ENCODE results near the gene TTLL11.
"Not testable (repeated sequence)": the region's sequence is repeated elsewhere in the genome, so short reads cannot be mapped to it uniquely, and the experiment has no call there.

Gene TTLL11

DNA sequence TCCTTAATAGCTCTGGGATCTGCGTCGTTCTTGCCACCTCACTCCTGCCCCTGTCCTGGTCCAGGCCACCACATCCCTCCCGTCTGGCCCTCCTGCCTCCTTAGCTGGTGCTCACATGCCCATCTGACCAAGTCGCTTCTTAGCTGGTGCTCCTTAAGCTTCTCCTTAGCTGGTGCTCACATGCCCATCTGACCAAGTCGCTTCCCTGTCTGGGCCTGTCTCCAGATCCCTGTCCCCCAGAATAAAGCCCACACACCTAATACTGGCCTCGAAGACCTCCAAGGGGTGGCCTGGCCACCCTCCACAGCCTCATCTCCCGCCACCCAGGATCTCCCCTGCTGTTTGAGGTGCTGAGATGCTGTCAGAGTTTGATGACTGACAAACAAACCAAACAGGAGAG, 31.4 kb upstream of the TTLL11 start:
- DNase-seq, result no peak

DNA sequence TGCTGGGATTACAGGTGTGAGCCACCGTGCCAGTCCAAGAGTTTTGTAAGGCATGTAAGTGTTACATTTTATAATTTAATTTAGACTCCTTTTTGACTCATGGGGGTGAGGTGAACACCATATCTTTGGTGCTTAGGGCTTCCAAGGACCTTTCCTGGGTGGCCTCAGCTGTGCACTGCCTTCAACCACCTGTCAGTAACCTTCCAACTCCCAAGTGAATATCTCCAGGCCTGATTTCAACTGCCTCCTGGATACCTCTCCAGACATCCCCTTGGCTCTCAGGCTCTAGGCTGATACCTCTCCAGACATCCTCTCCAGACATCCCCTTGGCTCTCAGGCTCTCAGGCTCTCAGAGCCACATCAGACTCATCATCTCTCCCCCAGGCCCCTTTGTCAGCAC, 30.9 kb upstream of the TTLL11 start:
- DNase-seq, result no peak

DNA sequence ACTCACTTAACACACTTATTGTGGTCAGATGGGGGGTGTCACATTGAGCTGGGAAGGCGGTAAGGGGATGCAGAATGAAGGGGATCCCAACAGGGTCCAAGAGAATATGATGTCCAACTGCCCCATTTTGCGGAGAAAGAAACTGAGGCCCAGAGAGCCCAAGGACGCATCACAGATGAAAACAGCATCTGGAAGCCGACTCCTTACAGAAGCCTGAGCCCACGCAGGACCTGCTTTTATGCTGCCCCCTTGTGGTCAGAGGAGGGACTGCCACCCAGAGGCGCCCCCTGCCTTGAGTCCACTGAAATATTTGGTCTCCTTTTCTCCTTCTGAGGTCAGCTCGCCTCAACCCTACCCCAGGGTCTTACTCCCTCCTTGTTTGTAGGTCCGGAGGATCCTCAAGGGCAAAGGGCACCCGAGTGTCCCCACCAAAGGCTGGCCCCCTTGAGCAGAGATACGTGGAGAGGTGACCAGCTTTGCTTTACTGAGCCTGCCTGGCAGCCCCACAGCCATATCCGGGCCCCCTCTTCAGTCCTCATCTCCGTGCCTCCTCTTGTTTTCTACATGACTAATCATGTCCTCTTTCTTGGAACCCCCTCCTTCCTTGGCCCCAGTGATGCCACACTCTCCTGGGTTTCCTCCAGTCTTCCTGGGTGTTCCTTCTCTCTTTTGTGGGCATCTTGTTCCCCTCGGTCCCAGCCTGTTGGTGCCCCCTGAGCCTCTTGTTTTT, 30.0 kb upstream of the TTLL11 start:
- peak; percentile 43 to 51 for DNase-seq

DNA sequence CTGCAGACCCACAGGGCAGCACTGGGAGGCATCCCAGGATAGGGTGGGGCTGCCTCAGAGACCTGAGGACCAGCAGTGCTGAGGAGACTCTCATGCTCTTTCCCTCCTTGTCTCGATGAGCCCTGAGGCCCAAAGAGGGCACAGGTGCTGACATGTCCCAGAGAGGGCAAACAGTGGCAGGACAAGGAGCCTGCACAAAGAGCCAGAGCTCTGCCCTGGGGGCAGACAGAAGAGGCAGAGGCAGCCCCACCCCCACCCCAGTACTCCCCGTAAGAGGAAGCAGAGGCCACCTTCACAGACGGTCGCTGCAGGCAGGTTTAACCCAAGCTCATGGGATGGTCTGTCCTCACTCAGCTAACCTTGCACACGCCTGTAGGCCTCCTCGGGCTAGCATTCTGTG, 29.4 kb upstream of the TTLL11 start:
- DNase-seq, result no peak

DNA sequence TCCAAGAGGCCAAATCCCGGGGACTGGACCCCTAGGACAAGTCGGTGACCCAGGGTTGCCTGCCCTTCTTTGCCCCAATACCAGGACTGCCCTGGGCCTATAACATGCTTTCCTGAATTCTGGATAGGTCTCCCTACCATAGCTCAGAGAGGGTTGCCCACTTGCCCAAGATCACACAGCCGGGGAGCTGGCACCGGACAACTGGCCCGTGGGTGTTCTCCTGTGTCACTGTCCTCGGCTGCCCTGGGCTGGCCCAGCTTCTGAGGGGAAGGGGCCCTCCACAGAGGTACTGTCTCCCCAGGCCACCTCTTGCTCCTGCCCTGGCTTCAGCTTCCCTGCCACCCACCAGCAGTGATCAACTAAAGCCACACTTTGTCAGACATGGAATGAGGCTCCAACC, 28.8 kb upstream of the TTLL11 start:
- no peak for DNase-seq

DNA sequence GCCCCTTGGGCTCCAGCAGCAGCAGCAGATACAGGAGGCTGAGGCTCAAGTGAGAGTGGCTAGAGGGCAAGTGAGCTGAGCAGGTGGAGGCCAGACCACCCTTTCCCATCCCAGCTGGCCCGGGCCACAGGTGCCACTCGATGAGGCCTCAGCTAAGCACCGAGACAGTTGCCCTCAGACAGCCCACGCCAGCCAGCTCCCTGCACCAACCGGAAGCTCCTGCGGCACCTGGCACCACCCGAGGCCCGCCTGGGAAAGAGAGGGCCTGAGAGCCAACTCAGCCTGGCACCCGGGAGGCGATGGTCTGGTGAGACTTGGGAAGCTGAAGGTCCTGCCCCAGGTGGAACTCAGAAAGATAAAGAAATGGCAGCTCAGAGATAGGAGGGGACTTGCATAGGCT, 28.3 kb upstream of the TTLL11 start:
- no peak for DNase-seq

DNA sequence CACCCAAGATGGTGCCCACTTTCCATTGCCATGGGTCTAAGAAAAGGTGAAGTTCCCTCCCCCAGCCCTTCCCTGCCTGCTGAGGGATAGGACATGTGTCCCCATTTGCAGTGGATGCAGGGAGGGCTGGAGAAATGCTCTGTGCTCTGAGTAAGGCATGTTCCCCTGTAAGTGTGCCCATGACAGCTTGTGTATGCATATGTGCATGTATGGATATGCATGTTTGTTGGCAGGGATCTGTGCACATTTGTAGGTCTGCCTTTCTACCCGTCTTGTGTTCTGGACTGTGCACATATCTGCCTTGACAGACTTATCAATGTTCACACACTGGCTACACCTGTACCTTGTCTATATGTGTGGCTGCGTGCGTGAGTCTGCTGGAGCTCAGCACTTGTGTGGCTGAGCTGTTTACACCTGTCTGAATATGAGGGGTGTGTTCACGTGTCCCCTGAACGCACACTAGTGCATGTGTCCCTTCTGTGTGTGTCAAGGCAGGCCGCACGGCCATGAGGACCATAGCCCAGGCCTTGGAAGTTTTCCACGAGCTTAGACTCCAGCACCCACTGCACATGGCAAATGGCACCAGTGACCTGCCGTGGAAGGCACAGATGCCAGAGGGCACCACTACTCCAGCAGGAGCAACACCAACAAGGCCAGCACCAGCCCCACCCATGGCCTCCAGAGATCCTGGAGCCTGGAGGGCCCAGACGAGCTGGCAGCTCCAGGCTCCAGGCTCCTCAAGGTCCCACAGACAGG, 27.4 kb upstream of the TTLL11 start:
- DNase-seq, result no peak

DNA sequence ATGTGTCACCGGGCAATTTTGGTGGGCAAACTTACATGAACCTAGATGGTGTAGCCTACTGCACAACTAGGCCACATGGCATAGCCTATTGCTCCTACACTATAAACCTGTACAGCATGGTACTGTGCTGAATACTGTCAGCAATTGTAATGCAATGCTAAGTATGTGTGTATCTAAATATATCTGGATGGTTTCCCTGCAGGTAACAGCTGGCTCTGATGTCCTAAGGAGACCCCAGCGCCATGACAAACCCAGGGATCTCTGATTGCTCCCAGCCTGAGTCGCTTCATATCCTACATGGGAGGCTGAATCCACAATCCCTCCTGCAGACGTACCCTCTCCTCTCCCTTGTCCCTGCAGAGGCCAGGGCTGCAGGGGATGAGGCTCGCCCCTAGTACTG, 26.6 kb upstream of the TTLL11 start:
- no peak for DNase-seq

DNA sequence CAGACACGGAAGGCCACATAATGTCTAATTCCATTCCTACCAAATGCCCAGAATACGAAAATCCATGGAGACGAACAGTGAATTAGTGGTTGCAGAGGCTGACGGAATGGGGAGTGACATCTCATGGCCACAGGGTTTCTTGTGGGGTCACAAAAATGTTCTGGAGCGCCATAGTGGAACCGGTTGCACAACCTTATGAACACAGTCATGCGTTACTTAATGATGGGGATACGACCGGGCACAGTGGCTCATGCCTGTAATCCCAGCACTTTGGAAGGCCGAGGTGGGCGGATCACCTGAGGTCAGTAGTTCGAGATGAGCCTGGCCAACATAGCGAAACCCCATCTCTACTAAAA, 26.0 kb upstream of the TTLL11 start:
- DNase-seq, result no peak

DNA sequence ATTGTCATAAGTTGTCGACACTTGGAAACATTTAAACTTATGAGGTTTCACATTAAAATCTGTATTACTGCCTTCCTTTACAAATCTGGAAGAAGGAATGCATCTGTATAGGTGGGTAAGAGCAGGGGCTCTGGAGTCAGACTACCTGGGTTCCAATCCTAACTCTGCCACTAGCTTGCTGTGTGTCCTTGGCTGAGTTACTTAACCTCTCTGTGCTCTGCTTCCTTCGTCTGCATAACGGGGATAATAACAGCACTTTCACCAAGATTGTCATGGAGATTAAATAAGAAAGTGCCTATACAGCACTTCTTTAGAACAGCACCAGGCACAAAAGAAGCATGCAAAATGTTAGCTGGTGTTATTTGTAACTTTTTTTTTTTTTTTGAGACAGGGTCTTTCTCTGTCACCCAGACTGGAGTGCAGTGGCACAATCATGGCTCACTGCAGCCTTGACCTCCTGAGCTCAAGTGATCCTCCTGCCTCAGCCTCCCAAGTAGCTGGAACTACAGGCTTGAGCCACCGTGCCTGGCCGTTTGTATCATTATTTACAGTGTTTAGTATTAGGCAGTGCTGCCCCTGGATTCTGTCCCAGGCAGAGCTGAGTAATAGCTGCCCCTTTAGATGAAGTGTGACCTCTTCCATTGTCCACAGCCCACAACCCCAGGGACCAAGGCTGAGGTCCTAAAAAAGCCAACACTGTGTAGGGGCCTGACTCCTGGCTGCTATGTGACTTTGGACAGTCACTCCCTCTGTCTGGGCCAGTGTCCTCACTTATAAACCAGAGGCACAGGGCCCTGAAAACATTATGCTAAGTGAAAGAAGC, 25.4 kb upstream of the TTLL11 start:
- DNase-seq, result no peak

DNA sequence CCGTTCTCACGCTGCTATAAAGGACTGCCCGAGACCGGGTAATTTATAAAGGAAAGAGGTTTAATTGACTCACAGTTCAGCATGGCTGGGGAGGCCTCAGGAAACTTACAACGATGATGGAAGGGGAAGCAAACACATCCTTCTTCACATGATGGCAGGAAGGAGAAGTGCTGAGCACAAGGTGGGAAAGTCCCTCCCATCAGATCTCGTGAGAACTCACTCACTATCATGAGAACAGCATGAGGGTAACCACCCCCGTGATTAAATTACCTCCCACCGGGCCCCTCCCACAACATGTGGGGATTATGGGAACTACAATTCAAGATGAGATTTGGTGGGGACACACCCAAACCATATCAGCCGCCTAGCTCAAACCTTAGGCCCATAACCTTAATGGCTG, 24.1 kb upstream of the TTLL11 start:
- not testable (repeated sequence) for DNase-seq

DNA sequence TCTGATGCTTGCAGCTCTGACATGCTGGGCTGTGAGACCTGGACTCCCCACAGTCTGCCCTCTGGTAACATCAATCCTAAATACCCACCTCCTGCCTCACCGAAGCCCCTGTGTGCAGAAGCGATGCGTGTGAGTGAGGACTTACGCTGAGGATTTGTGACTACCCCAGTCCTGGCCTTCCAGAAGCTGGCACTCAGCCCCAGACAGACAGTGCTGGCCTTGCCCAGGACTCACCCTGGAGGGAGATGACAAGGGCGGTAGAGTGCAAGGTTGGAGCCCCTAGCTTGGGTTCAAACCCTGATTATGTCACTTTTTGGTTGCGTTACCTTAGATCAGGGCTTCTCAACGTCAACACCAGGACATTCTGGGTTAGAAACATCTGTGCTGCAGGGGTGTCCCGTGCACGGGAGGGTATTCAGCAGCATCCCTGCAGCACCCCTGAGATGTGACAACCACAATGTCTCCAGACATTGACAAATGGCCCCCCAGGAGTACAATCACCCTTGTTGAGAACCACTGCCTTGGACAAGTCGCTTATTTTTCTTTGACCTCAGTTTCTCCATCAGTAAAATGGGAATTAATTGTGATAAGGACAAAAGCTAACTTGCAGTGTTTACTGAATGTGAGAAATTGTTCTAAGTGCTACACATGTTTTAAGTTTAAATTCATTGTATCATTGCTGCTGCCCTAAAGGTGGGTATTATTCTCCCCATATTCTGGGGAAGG, 23.5 kb upstream of the TTLL11 start:
- no peak for DNase-seq

DNA sequence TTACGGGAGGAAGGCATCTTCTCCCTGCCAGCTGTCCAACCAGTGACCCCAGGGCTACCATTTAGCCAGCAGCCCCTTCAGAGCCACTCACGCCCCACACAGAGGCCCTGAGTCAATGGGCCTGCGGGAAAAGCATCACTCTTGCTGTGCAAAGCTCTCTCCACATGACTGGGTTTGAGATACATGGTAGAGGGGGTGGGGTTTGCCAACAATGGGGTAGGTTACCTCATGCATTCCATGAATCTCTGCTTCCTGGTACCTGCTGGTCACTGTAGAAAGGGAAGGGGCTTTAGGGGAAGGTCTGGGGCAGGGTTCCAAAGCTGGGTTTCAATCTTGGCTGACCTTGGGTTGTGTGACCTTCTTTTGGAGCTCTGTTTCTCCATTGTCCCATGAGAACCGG, 22.9 kb upstream of the TTLL11 start:
- DNase-seq, result no peak

DNA sequence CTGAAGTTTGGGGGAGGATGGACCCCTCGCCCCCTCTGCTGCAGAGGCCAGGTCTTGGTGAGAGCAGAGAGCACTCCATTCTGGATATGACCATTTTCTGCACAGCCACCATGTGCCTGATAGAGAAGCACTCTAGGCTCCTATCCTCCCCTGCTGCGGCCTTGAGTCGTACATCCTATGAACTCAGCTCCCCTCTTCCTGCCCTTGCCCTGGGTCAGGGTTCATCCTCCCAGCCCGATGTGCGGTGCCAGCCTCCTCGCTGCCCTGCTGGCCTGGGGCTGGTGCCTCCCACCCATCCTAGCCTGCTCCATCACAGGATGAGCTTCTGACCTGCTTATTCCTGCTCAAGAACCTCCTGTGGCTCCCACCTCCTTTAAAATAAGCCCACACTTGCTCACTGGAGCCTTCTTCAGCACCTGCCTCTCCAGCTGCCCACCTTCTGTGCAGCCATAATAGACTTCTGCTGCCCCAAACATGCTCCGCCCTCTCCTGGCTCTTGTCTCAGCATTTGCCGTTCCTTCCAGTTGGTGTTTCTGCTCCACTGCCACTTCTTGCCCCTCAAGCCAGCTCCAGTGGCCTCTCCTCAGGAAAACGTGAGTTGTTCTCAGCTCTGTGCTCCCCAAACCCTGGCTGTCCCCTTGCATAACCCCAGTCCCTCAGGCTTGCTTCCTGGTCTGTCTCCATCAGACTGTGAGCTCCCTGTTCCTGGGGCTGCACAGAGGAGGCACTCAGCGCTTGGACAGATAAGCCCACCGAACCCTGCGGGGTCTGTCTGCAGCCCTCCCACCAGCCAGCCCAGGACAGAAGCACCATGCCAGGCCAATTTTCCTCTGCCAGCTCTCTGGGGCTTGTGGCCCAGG, 22.3 kb upstream of the TTLL11 start:
- no peak for DNase-seq

DNA sequence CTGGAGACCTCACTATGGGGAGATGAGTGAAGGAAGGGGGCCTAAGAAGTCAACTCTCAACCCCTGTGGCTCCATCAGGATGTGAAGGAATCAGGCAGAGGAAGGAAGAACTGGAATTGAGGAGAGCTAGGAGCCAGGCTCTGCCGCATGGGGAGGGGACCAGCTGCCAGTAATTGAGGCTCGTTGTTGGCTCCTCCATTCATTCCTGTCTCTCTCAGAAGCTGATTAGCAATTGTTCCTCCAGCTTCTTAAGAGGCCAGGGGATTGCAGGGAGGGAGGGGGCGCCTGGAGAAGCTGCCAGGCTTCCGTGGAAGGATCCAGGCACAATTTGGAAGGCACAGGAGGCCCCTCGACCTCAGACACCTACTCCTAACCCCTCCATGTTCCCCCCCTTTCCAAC, 20.5 kb upstream of the TTLL11 start:
- DNase-seq, result no peak

DNA sequence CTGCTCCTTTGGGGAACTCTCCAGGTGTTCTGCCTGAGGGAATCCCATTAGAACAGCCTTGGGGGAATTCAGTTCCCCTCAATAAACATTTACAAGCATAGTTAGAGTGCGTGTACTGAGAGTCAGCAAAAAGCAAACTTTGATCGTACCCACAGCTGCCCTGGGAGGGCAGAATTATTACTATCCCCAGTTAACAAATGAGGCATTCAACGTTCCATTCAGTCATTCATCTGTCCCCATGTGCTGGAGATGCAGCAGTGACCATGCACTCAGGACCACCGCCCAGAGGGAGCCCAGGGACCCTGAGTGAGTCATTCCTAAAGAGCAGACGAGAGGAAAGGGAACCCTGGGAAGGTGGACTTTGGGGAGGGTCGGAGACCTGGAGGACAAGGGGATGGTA, 19.1 kb upstream of the TTLL11 start:
- no peak for DNase-seq

DNA sequence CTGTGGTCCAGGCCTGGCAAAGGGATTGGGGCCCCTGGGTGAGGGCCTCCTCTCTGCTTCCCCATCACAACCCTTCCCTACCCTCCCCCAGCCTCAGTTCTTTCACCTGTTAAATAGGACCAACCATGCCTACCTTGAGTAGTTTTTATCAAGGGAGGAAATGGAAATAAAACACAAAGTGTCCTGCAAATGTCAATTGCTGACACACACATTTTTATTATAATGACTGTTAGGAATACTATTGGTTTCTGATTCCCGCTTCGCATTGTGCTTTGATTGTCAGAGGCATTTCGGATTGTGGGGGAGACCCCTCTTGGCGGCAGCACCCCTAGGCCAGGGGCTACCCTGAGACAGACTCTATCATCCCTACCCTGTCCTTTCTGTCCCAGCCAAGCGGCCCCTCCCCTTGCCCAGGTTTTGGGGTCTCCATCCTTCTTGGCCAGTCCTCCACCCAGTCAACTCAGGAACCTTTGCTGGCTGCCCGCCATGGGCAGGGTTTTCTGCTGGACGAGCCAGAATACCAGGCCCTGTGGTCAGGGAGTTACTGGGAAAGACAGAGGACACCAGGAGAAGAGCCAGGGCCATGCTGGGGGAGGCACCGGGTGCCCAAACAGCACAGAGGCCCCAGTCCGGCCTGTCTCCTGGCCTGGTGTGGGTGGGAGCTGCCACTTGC, 18.4 kb upstream of the TTLL11 start:
- DNase-seq, result no peak

DNA sequence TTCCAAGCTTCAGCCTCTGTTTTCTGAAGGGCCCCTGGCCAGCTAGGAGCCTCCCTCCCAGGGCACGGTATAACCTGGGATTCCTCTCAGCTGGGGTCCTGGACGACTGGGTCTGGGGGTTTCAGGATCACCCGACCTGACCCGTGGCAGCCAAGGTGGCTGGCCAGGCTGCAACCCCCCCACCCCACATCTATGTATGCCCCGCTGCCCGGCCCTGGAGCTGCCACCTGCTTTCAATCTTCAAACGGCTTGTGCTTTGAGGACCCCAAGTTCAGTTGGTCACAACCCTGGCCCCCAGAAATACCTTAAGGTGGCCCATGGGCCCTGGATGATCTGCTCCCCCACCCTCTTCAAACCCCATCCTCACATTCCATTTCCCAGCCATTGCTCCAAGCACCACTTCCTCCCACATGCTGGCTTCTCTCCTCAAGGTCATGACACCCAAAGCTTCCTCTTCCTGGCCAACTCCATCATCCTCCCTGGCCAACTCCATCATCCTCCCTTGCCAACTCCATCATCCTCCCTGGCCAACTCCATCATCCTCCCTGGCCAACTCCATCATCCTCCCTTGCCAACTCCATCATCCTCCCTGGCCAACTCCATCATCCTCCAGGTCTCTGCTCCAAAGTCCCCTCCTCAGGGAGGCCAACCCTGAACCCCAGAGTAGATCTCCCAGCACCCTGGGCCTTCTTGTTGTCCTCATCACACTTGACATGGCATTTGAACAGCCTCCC, 17.2 kb upstream of the TTLL11 start:
- no peak for DNase-seq

DNA sequence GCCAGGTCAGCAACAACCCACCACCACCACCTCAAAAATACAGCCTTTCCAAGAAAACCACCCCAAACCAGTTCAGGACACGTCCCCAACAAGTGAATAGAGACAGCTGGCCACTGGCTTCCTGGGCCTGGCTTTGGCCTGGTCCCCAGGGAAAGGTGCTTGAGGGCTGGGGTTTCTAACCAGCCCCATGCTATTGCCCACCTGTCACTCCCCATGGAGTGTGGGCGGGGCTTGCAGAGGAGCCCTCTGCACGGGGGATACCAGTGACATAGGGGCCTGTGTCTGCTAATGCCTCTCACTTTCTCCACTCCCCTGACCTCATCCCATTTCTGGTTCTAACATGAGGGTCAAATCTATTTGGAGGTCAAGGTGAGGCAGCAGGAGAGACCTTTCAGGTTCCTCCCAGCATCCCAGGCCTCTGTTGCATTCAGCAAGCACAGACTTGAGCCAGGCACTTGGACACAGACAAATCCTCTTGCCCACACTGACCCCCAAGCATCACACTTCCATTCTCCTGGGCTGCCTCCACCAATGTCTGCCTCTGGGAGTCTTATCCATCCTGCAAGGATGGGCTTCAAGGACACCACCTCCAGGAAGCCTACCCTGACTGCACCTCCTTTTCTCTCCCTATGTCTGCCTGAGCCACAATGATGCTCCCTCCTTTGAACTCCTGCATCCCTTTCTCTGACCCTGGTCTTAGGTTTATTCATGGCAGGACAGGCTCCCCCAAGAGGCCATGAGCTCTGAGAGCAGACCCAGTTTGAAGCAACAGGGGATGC, 16.1 kb upstream of the TTLL11 start:
- no peak for DNase-seq

DNA sequence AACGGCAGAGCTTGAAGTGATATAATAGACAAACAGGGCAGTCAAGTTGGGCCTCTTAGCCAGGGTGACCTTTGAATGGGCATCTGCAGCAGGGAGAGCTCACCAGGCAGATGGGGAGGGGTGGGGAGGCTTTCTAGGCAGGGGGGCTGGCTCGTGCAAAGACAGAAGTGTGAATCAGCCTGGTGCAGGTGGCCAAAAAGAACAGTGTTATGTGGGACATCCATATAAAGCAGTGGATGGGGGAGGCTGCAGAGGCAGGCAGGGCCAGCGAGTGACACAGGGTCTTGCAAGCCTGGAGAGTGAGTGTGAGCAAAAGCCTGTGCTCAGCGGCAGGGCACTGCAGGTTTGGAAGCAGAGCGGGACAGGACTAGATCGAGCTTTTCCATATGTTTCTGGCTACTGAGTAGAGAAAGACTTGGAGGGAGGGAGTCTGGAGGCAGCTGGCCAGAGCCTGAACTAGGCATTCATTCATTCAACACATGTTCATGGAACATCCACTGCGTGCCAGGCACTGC, 14.2 kb upstream of the TTLL11 start:
- no peak for DNase-seq

Measured in SW 1271 (cell line).